Activated CD4-positive, alpha-beta T cell treated with anti-CD3 and anti-CD28 coated beads for 36 hours (primary cell): ENCODE results near the gene TMEM207. TPM values are rescaled to one million over a fixed set of nuclear protein-coding genes. Genes with fewer than 3 reads are reported as not detected.
"Not testable (repeated sequence)": the region's sequence is repeated elsewhere in the genome, so short reads cannot be mapped to it uniquely, and the experiment has no call there.

Source experiments
- ATAC-seq: fragments of 200-7000 bp; cut with Tn5 transposase; one replicate; pipeline ENCODE4 v1.10.0; 2021; ENCODE audit warnings: mild to moderate bottlenecking, moderate library complexity
- CTCF ChIA-PET: fragments of 350-600 bp; sonication (Branson Sonifier 250); formaldehyde crosslinking; loops from one replicate; lab custom pipeline; 2021; ENCODE audit warnings: antibody characterized with exemption; lab: Charles Lee
- POLR2A ChIA-PET: fragments of 350-600 bp; sonication (Branson Sonifier 250); formaldehyde crosslinking; loops from one replicate; lab custom pipeline; 2021; ENCODE audit warnings: antibody characterized with exemption, inconsistent platforms; lab: Charles Lee
- DNase-seq: peaks from one replicate; pipeline ENCODE4 v3.0.0-alpha.2; 2020
- H3K27ac Mint-ChIP-seq: one replicate; pipeline ENCODE4 v1.8.0; 2021; ENCODE audit warnings: mixed read lengths
- H3K27me3 Mint-ChIP-seq: one replicate; pipeline ENCODE4 v1.8.0; 2021; ENCODE audit warnings: mixed read lengths
- H3K36me3 Mint-ChIP-seq: one replicate; pipeline ENCODE4 v1.8.0; 2021; ENCODE audit warnings: low read depth, mixed read lengths
- H3K4me1 Mint-ChIP-seq: one replicate; pipeline ENCODE4 v1.8.0; 2021; ENCODE audit warnings: mixed read lengths
- H3K4me3 Mint-ChIP-seq: one replicate; pipeline ENCODE4 v1.8.0; 2021; ENCODE audit warnings: mild to moderate bottlenecking, moderate library complexity, mixed read lengths
- H3K9me3 Mint-ChIP-seq: one replicate; pipeline ENCODE4 v1.8.0; 2021; ENCODE audit warnings: low read depth, mixed read lengths
- intact Hi-C, 2 experiments: fragments of 100-400 bp; cut with DNase I in 1 of 2; cut with micrococcal nuclease in 1 of 2; formaldehyde crosslinking; loops; one replicate each; pipeline versions ENCODE4 v1.14.2 to v1.15.1; 2022 to 2024; cut with DNase I, micrococcal nuclease
- total RNA-seq, 2 experiments: library from RNA; stranded (reverse); gene quantifications; one replicate each; pipeline ENCODE4 v1.2.3, GENCODE V29; 2021

Gene TMEM207
- total RNA-seq, 2 experiments from 2014 or later = not detected

DNA sequence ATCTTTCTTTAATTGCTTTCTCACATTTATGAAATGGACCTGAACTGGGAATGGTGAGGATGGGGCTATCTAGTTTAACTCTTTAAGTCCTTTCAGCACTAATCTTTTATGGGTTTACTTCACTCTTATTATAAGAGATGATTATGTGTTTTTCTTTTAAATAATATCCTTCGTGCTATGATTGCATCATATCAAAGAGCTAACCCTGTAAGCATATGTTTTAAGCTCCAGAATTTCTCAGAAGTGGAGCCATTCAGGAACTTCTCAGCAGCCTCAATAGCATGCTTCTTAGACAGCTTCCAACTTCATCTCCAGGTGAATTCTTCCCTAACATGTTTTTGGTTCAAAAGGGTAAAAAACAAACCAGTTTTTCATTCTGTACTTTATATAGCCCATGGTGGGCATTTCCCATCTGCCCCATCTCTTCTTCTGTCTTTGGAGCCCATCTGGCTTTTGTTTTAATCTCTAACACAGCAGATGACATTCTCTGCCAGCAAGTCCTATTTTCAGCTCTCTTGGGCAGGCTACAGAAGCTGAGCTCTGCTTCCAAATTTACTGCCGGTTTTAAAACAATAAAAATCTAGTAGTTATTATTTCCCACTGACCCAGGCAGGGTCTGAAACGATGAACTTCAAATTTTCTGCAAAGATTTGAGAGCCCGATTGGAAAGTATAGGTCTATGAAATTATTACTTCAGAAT lies 37.4 kb upstream of the TMEM207 start:
- CTCF ChIA-PET = interaction anchor here (0.8 kb wide), 2 partner anchors 26 to 142 kb away, joined by 3 read pairs; no protein-coding TSS in a partner anchor
- ATAC-seq (no peak), DNase-seq (no peak)
- Mint-ChIP-seq H3K9me3 (peaks cover 4% of the 10 kb centered on the region), H3K36me3 (no peaks in the 10 kb centered on the region), H3K27me3 (peaks cover 51% of the 10 kb centered on the region), H3K27ac (no peak overlapping the region), H3K4me1 (peaks cover 17% of the 10 kb centered on the region), H3K4me3 (no peak overlapping the region)
- POLR2A ChIA-PET = no interaction called here
- intact Hi-C loops = no loop called here

- Mint-ChIP-seq H3K4me3 (no peak overlapping the region), H3K27ac (no peak overlapping the region), H3K9me3 (peaks cover 4% of the 10 kb centered on the region), H3K4me1 (peaks cover 12% of the 10 kb centered on the region), H3K36me3 (no peaks in the 10 kb centered on the region), H3K27me3 (peaks cover 51% of the 10 kb centered on the region)
- intact Hi-C loops = no loop called here
- no peak for DNase-seq
- POLR2A ChIA-PET = no interaction called here
- ATAC-seq = no peak
- CTCF ChIA-PET = no interaction called here
Measured at GRCh38 chr3:190486533-190486864, 36.8 kb upstream of the TMEM207 start.

DNA sequence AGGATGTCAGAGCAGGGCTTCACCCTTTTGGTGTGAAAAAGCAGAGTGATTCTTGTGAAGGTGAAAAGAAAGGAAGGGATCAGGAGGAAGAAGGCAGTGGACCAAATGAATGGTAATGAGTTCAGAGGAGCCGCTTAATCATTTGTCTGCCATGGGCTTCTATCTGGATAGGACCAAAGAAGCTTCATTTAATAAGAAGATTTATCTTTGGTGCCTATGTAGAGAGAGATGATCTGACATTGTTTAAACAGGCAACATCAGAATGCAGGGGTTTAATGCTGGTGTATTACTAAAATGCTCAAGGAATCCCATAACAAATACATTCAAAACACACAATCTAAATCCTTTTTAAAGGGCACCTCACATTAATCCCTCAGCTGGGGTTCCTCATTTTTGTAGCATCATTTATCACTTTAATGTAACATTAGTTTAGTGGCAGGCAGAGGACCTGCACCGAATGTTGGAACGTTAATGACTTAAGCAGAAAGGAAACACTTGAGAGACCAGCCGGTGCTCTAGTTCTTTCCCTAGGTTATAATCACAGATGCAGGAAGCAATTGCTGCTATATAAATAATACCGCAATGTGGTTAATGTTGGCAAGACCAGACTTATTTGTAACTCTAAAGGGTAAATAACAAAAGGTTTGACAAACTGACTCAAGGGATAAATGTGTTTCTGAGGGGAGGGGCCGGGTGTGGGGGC lies 36.3 kb upstream of the TMEM207 start:
- Mint-ChIP-seq H3K9me3 (peaks cover 4% of the 10 kb centered on the region), H3K4me3 (no peak overlapping the region), H3K36me3 (no peaks in the 10 kb centered on the region), H3K27me3 (peaks cover 49% of the 10 kb centered on the region), H3K27ac (no peak overlapping the region), H3K4me1 (peaks cover 7% of the 10 kb centered on the region)
- CTCF ChIA-PET = interaction anchor here (0.7 kb wide), 1 partner anchor 145 kb away, joined by 3 read pairs; no protein-coding TSS in a partner anchor
- intact Hi-C loops = no loop called here
- ATAC-seq (no peak), DNase-seq (no peak)
- POLR2A ChIA-PET = no interaction called here

DNA sequence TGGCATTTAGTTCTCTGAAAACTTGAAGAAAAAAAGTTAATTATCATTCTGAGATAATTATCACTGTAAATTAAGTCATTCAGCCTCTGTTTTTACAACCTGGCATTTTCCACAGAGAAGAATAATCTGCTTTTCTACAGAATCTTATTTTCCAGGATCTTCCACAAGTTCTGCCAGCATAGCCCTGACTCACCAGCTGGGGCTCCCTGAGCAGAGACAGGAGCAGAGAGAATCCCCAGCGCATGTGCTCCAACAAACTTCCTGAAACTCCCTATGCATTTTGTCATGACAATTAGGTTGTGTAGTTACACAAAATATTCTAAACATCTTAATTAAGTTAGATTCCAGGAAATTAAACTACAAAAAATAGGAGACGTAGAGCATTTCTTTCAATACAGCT lies 32.1 kb upstream of the TMEM207 start:
- peaks cover 2% of the 10 kb centered on the region for H3K4me1 Mint-ChIP-seq
- no peaks in the 10 kb centered on the region for H3K36me3 Mint-ChIP-seq
- H3K27ac Mint-ChIP-seq = no peak overlapping the region
- ChIA-PET CTCF (no interaction called here), POLR2A (no interaction called here)
- peaks cover 26% of the 10 kb centered on the region for H3K27me3 Mint-ChIP-seq
- ATAC-seq (no peak), DNase-seq (no peak)
- H3K4me3 Mint-ChIP-seq = no peak overlapping the region
- intact Hi-C loops = no loop called here
- H3K9me3 Mint-ChIP-seq = peaks cover 4% of the 10 kb centered on the region

DNA sequence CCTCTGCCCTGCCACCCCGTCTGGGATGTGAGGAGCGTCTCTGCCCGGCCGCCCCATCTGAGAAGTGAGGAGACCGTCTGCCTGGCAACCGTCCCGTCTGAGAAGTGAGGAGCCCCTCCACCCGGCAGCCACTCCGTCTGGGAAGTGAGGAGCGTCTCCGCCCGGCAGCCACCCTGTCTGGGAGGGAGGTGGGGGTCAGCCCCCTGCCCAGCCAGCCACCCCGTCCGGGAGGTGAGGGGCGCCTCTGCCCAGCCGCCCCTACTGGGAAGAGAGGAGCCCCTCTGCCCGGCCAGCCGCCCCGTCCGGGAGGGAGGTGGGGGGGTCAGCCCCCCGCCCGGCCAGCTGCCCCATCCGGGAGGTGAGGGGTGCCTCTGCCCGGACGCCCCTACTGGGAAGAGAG lies 23.6 kb upstream of the TMEM207 start:
- DNase-seq, H3K4me1 Mint-ChIP-seq, ATAC-seq, POLR2A ChIA-PET, H3K36me3 Mint-ChIP-seq, H3K27ac Mint-ChIP-seq, intact Hi-C loops, H3K4me3 Mint-ChIP-seq, CTCF ChIA-PET: not testable (repeated sequence)
- Mint-ChIP-seq H3K27me3 (peaks cover 19% of the 10 kb centered on the region), H3K9me3 (peaks cover 12% of the 10 kb centered on the region)

DNA sequence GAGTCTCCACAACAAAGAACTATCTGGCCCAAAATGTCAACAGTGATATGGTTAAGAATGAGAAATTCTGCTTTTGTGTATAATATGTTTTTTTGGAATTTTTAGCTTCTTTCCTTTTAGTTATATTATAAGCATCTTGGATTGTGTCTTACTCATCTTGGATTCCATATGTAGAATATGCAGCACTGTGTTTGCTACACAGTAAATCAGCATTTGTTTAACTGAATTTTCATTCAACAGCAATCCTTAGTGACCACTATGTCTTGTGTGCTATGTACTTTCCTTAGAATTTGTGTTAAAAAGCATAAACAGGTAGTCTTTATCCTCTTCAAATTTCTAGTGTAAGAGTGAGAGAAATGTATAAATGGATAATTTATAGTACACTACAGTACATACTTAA lies 18.2 kb upstream of the TMEM207 start:
- CTCF ChIA-PET = no interaction called here

GRCh38 chr3:190458040-190458439 lies 8.3 kb upstream of the TMEM207 start:
- DNase-seq = no peak
- Mint-ChIP-seq H3K27ac (no peak overlapping the region), H3K9me3 (no peaks in the 10 kb centered on the region), H3K27me3 (peaks cover 20% of the 10 kb centered on the region), H3K4me3 (no peak overlapping the region), H3K4me1 (no peaks in the 10 kb centered on the region), H3K36me3 (no peaks in the 10 kb centered on the region)
- intact Hi-C loops = no loop called here
- CTCF ChIA-PET = no interaction called here
- no peak for ATAC-seq
- POLR2A ChIA-PET = no interaction called here

More for the DNA sequence above, 18.2 kb upstream of the TMEM207 start:
- DNase-seq (no peak), ATAC-seq (no peak)
- Mint-ChIP-seq H3K4me1 (no peaks in the 10 kb centered on the region), H3K9me3 (peaks cover 12% of the 10 kb centered on the region), H3K36me3 (no peaks in the 10 kb centered on the region), H3K4me3 (no peak overlapping the region), H3K27ac (no peak overlapping the region), H3K27me3 (peaks cover 29% of the 10 kb centered on the region)
- intact Hi-C loops = no loop called here
- POLR2A ChIA-PET = no interaction called here

DNA sequence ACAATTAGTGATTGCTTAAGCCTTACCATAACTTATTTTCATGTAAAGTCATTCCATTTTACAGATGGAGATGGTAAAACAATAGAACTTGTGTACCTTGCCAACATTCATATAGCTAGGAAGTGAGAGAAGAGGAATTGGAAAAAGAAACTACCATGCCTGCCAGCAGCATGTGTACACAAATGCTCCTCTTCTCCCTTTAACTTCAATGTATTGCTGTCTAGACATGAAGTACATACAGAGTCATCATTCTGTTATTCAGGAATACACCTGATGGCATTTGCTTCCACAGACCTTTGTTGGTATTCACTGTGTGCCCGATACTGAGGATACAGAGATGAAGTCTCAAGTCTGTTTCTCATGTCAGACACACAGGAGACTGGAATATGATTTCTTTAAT lies 7.1 kb upstream of the TMEM207 start:
- ATAC-seq = no peak
- H3K36me3 Mint-ChIP-seq = no peaks in the 10 kb centered on the region
- ChIA-PET POLR2A (no interaction called here), CTCF (no interaction called here)
- no peak for DNase-seq
- H3K9me3 Mint-ChIP-seq = no peaks in the 10 kb centered on the region
- no peaks in the 10 kb centered on the region for H3K4me1 Mint-ChIP-seq
- H3K27me3 Mint-ChIP-seq = peaks cover 15% of the 10 kb centered on the region
- H3K4me3 Mint-ChIP-seq = no peak overlapping the region
- intact Hi-C loops = no loop called here
- no peak overlapping the region for H3K27ac Mint-ChIP-seq

DNA sequence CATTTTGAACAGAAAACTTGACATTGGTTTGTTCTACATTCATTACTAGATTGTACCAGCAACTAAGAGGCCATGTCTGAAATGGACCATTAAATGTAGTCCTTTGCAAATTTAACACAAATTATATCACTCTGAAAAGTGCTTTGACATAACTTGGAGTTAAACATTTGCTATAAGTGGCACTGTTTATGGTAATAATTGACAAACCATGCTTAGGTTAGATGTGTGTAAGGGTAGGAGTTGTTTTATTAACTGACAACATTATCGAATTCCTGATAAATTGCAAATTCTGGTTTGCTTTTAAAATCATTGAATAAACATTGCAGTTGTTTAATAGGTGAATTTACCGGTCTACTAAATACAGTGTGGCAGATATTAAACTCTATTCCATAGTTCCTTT lies 6.1 kb upstream of the TMEM207 start:
- POLR2A ChIA-PET = no interaction called here
- CTCF ChIA-PET = interaction anchor here (0.7 to 1.2 kb wide), 2 partner anchors 12 to 494 kb away, joined by 3 read pairs; no protein-coding TSS in a partner anchor

GRCh38 chr3:190448256-190448655 lies 1.4 kb downstream of the TMEM207 start:
- no peak overlapping the region for H3K27ac Mint-ChIP-seq
- H3K27me3 Mint-ChIP-seq = no peaks in the 10 kb centered on the region
- H3K36me3 Mint-ChIP-seq = no peaks in the 10 kb centered on the region
- ChIA-PET CTCF (interaction anchor here (0.6 kb wide), 1 partner anchor 18 kb away, joined by 3 read pairs; no protein-coding TSS in a partner anchor), POLR2A (no interaction called here)
- intact Hi-C loops = no loop called here
- DNase-seq = no peak
- no peak for ATAC-seq
- H3K9me3 Mint-ChIP-seq = no peaks in the 10 kb centered on the region
- no peak overlapping the region for H3K4me3 Mint-ChIP-seq
- H3K4me1 Mint-ChIP-seq = peaks cover 8% of the 10 kb centered on the region

More for the DNA sequence above, 6.1 kb upstream of the TMEM207 start:
- ATAC-seq (no peak), DNase-seq (no peak)
- no peaks in the 10 kb centered on the region for H3K36me3 Mint-ChIP-seq
- no peak overlapping the region for H3K4me3 Mint-ChIP-seq
- peaks cover 15% of the 10 kb centered on the region for H3K27me3 Mint-ChIP-seq
- no peak overlapping the region for H3K27ac Mint-ChIP-seq
- intact Hi-C loops = no loop called here
- H3K9me3 Mint-ChIP-seq = no peaks in the 10 kb centered on the region
- no peaks in the 10 kb centered on the region for H3K4me1 Mint-ChIP-seq

DNA sequence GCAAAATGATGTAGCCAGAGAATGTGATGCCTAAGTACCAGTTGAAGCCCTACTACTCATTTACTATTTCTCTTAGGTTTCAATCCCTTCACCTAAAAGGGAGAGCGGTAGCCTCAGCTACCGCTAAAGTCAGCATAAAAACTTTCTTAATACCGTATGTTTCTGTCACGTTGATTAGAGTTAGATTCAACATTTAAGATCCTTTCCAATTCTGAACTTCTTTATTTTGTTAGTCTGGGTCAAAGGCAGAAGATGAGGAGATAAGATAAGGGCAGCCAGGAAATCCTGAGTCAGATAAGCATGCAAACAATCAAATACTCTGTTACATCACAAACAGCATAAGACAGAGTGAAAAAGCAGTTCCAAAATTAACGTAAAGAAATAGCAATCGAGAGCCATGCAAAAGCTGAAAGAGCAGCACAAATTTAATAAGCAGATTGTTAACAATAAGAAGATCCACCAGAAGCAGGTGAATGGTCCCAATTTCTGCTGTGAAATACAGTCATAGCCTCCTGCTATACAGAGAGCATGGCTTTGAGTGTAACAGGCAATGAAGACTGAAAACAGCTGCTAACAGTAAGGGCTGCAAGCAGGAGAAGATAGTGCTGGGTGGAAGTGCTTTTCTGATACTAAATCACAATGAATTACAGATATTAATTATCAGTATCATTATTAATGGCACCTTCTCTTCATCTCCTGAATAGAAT lies 3.0 kb downstream of the TMEM207 start:
- H3K27me3 Mint-ChIP-seq = no peaks in the 10 kb centered on the region
- H3K36me3 Mint-ChIP-seq = no peaks in the 10 kb centered on the region
- CTCF ChIA-PET = interaction anchor here (0.6 kb wide), 1 partner anchor 221 kb away, joined by 3 read pairs; no protein-coding TSS in a partner anchor
- H3K4me3 Mint-ChIP-seq = no peak overlapping the region
- DNase-seq (no peak), ATAC-seq (peak; percentile 61)
- POLR2A ChIA-PET = no interaction called here
- H3K27ac Mint-ChIP-seq = no peak overlapping the region
- intact Hi-C loops = no loop called here
- H3K9me3 Mint-ChIP-seq = no peaks in the 10 kb centered on the region
- peaks cover 8% of the 10 kb centered on the region for H3K4me1 Mint-ChIP-seq
